GM10847 (cell line): ENCODE results near the gene ZNF155.

Source experiments
- POLR2A ChIP-seq: IDR thresholded peaks from 2 replicates; pipeline ENCODE4 v1.6.1; 2011; ENCODE audit not compliant: insufficient read length; ENCODE audit errors: extremely low read depth

ZNF155 gene

GRCh38 chr19:43983912-43984686 lies at the start of gene ZNF155:
ZNF155 (plus strand) TSS chr19:43984188; CDS start chr19:43988544, 4,356 bp downstream.
- no peak for TF ChIP-seq POLR2A

GRCh38 chr19:43934985-43935708 lies 48.8 kb upstream of the ZNF155 start, which contains the start of gene ZNF45:
ZNF45 (minus strand) TSS chr19:43935282; CDS start chr19:43922185, 13,097 bp downstream.
- TF ChIP-seq POLR2A, result peak; percentile 39

GRCh38 chr19:43936188-43936587 lies 47.8 kb upstream of the ZNF155 start:
- TF ChIP-seq POLR2A, result no peak

- no peak for TF ChIP-seq POLR2A
These were observed 44.3 kb upstream of the ZNF155 start for GRCh38 chr19:43939557-43940260.

GRCh38 chr19:43940719-43941118 lies 43.3 kb upstream of the ZNF155 start:
- TF ChIP-seq POLR2A, result no peak

- TF ChIP-seq POLR2A, result no peak
These were observed 42.8 kb upstream of the ZNF155 start for GRCh38 chr19:43941209-43941608.

- no peak for TF ChIP-seq POLR2A
These were observed 32.9 kb upstream of the ZNF155 start, which contains the start of gene ZNF221 for GRCh38 chr19:43950834-43951645. ZNF221 (plus strand) TSS chr19:43951228; CDS start chr19:43962727, 11,499 bp downstream.

GRCh38 chr19:43956827-43957226 lies 27.2 kb upstream of the ZNF155 start:
- no peak for TF ChIP-seq POLR2A

GRCh38 chr19:43957891-43958290 lies 26.1 kb upstream of the ZNF155 start:
- TF ChIP-seq POLR2A, result no peak

- no peak for TF ChIP-seq POLR2A
These were observed 23.6 kb upstream of the ZNF155 start for GRCh38 chr19:43960411-43960810.

- no peak for TF ChIP-seq POLR2A
These were observed 17.8 kb upstream of the ZNF155 start for GRCh38 chr19:43966079-43966694.

- TF ChIP-seq POLR2A, result no peak
These were observed 7.3 kb upstream of the ZNF155 start for GRCh38 chr19:43976732-43977131.

GRCh38 chr19:43983544-43983911 lies 460 bp upstream of the ZNF155 start:
- no peak for TF ChIP-seq POLR2A

GRCh38 chr19:43984687-43985000 lies 656 bp downstream of the ZNF155 start:
- no peak for TF ChIP-seq POLR2A

- no peak for TF ChIP-seq POLR2A
These were observed 13.8 kb downstream of the ZNF155 start for GRCh38 chr19:43997631-43998290.

- TF ChIP-seq POLR2A, result no peak
These were observed 18.2 kb downstream of the ZNF155 start for GRCh38 chr19:44002212-44002565.
